ENCODE results near the gene CTCFL. TPM values are rescaled to one million over a fixed set of nuclear protein-coding genes. Genes with fewer than 3 reads are reported as not detected.
A peak's percentile ranks its signal among the peaks of the same experiment; 100 is the strongest.

The CTCFL gene
- total and polyA plus RNA-seq, 2 of the 13 experiments (the other 11 are each of a cell fraction or from before 2014, with no cell fraction given), result 0.04 TPM; not detected in 1

DNA sequence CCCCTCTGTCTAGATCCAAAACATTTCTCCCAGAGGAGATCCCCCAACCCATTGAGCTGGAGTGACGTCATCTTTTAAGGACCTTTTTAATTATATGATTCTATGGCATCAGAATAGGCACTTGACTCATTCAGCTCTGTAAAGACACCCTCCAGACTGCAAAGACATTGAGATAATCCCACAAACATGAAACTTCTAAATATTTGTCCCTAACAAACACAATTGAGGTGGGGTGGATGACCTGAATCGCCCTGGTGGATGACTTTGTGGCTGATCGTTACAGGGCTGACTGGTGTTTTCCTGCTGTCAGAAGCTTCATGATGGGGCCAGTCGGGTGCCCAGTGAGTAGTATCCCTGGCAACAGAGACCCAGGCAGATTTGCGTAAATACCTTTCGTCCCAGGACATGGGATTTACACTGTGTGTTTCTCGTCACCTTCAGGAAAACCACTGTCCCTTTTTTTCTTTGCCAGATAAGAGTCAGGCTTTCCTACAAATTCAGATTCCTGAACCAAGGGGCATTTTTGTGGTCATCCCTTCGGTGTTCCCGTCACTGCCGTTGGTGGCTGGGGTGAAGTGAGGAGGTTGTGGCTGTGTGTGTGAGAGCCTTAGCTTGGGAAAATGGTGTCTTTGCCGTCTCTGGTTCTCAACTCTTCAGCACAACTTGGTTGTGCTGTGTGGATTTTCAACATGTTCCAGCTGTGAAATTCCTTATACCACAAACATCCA is 30.7 kb upstream of the CTCFL start (continued):
- TF ChIP-seq SRSF4 (IDR thresholded peaks at IDR 0.05; ENCODE audit: low read depth, low read length, poor library complexity, severe bottlenecking), result no peak
- TF ChIP-seq FOSL1 (CRISPR knock-in tag; IDR thresholded peaks at IDR 0.05; ENCODE audit: borderline replicate concordance), result no peak
- no peak for TF ChIP-seq GRHL1 (CRISPR knock-in tag; conservative IDR thresholded peaks at IDR 0.05)
- no peak for TF ChIP-seq FUBP1 (CRISPR knock-in tag; IDR thresholded peaks at IDR 0.05; ENCODE audit: borderline replicate concordance)
- TF ChIP-seq ZNF562 (CRISPR knock-in tag; IDR thresholded peaks at IDR 0.05; ENCODE audit: borderline replicate concordance), result no peak
- TF ChIP-seq, protein P1, sequence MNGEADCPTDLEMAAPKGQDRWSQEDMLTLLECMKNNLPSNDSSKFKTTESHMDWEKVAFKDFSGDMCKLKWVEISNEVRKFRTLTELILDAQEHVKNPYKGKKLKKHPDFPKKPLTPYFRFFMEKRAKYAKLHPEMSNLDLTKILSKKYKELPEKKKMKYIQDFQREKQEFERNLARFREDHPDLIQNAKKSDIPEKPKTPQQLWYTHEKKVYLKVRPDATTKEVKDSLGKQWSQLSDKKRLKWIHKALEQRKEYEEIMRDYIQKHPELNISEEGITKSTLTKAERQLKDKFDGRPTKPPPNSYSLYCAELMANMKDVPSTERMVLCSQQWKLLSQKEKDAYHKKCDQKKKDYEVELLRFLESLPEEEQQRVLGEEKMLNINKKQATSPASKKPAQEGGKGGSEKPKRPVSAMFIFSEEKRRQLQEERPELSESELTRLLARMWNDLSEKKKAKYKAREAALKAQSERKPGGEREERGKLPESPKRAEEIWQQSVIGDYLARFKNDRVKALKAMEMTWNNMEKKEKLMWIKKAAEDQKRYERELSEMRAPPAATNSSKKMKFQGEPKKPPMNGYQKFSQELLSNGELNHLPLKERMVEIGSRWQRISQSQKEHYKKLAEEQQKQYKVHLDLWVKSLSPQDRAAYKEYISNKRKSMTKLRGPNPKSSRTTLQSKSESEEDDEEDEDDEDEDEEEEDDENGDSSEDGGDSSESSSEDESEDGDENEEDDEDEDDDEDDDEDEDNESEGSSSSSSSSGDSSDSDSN (CRISPR knock-in tag; IDR thresholded peaks at IDR 0.05), result 0 out of 2 replicates have a peak, but pooled peaks have one; percentile 46
- no peak for TF ChIP-seq IKZF5 (CRISPR knock-in tag; IDR thresholded peaks at IDR 0.05)
- no peak for TF ChIP-seq FOXP1 (IDR thresholded peaks at IDR 0.05)
- peak; percentile 89 for TF ChIP-seq FOXP1 (CRISPR knock-in tag; IDR thresholded peaks at IDR 0.05)
- TF ChIP-seq, protein P2, sequence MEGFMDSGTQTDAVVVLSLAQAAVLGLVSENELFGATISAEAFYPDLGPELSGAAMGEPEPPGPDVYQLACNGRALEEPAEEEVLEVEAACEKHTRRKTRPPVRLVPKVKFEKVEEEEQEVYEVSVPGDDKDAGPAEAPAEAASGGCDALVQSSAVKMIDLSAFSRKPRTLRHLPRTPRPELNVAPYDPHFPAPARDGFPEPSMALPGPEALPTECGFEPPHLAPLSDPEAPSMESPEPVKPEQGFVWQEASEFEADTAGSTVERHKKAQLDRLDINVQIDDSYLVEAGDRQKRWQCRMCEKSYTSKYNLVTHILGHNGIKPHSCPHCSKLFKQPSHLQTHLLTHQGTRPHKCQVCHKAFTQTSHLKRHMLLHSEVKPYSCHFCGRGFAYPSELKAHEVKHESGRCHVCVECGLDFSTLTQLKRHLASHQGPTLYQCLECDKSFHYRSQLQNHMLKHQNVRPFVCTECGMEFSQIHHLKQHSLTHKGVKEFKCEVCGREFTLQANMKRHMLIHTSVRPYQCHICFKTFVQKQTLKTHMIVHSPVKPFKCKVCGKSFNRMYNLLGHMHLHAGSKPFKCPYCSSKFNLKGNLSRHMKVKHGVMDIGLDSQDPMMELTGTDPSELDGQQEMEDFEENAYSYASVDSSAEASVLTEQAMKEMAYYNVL (CRISPR knock-in tag; IDR thresholded peaks at IDR 0.05; ENCODE audit: borderline replicate concordance), result no peak
- TF ChIP-seq, protein P3, sequence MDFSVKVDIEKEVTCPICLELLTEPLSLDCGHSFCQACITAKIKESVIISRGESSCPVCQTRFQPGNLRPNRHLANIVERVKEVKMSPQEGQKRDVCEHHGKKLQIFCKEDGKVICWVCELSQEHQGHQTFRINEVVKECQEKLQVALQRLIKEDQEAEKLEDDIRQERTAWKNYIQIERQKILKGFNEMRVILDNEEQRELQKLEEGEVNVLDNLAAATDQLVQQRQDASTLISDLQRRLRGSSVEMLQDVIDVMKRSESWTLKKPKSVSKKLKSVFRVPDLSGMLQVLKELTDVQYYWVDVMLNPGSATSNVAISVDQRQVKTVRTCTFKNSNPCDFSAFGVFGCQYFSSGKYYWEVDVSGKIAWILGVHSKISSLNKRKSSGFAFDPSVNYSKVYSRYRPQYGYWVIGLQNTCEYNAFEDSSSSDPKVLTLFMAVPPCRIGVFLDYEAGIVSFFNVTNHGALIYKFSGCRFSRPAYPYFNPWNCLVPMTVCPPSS (IDR thresholded peaks at IDR 0.05), result no peak
- TF ChIP-seq, protein P4, sequence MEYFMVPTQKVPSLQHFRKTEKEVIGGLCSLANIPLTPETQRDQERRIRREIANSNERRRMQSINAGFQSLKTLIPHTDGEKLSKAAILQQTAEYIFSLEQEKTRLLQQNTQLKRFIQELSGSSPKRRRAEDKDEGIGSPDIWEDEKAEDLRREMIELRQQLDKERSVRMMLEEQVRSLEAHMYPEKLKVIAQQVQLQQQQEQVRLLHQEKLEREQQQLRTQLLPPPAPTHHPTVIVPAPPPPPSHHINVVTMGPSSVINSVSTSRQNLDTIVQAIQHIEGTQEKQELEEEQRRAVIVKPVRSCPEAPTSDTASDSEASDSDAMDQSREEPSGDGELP (IDR thresholded peaks at IDR 0.05; ENCODE audit: borderline replicate concordance, low read depth), result no peak
- TF ChIP-seq GATAD1 (CRISPR knock-in tag; IDR thresholded peaks at IDR 0.05), result no peak
- no peak for TF ChIP-seq ZMYM2 (CRISPR knock-in tag; IDR thresholded peaks at IDR 0.05)
- TF ChIP-seq XBP1 (CRISPR knock-in tag; IDR thresholded peaks at IDR 0.05), result no peak
- TF ChIP-seq SMYD3 (CRISPR knock-in tag; IDR thresholded peaks at IDR 0.05), result no peak
- TF ChIP-seq ZNF496 (CRISPR knock-in tag; IDR thresholded peaks at IDR 0.05; ENCODE audit: insufficient replicate concordance), result no peak
